GM18867 (cell line): ENCODE results near the gene PRKRIP1.
"Not testable (repeated sequence)": the region's sequence is repeated elsewhere in the genome, so short reads cannot be mapped to it uniquely, and the experiment has no call there.

ENCODE experiments used
- ATAC-seq: cut with Tn5 transposase; IDR thresholded peaks from one replicate; pipeline ENCODE4 v1.9.1; 2021; ENCODE audit warnings: mild to moderate bottlenecking, moderate library complexity; ENCODE audit not compliant: unreplicated experiment

Gene PRKRIP1

DNA sequence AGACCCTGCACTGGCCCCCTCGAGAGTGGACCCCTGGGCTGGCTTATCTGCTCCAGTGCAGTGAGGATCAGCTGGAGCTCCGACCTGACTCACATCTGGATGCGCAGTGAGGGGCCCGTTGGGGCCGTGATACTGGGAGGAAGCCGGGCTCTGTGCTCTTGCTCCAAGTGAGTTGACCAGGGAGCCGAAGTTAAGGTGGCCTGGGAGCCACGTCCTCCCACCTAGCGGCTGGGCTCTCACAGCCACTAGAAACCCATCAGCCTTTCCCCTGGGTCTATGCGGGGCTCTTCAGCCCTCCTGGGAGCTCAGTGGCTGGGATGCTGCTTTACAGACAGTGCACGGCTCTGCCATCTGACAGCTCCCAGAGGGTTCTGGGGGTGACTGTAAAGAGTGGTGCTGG is 59.4 kb downstream of the PRKRIP1 start:
- ATAC-seq: no peak

DNA sequence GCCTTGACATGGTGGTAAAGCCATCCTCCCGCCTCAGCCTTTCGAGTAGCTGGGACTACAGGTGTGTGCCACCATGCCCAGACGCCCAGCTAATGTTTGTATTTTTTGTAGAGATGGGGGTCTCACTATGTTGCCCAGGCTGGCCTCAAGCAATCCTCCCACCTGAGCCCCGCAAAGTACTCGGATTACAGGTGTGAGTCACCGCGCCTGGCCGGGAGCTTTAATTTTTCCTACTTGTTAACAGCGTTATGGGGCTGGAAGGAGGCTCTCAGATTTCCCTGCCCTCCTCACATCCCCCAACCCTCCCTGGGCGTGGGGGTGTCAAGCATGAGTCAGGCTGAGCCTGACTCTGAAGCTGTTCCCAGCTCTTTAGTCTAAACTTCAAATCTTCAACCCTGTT is 60.2 kb downstream of the PRKRIP1 start:
- ATAC-seq: no peak

DNA sequence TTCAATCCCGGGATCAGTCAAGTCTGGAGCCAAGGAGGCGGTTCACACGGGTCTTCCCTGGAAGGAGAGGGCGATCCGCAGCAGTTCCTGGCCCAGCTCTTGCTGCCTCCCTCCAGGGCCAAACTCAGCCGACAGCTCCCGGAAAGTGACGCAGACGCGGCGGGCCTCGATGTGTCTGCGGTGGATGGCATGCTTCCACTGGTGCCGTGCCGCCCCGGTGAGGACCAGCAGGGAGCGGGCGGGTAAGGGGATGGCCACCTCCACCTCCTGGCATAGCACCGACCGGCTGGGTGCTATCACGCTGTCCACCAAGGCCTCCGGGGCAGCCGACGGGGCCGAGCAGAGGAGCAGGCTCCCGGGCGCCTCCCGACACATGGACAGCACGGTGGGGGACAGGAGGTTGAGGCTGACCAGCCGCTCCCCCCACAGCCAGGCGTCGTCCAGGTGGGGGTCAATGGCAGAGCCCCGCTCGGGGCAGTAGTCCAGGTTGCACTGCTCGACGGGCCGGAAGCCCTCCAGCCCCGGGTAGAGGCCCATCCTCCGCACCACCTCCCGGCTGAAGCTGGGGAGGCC is 61.3 kb downstream of the PRKRIP1 start:
- ATAC-seq: no peak

DNA sequence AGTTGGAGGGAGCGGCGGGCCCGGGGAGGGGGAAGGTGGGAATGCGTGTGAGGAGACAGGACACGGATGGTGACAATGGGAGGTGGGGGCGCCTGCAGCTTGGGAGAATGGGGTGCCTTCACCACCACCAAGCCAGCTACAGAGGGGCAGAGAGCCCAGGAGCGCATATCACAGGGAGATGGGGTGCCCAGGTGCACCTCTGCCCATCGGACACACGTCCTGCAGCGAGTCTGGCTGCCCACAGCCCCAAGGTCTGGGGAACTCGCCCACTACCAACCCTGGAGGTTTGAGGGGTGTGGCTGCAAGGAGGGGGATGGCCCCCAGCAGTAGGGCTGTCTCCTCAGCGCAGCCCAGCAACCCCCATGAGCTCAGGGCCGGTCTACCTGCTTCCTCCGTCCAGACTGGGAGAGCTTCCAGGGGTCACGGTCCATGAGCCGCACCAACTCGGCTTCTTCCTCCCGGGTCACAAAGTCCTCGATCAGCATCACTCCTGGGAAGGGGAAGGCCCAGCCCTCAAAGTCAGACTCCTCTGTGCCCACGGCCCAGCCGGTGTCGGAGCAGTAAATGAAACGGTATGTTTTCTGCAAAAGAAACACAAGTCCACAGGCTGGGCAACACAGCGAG is 63.2 kb downstream of the PRKRIP1 start:
- no peak for ATAC-seq

- no peak for ATAC-seq
Measured at GRCh38 chr7:102460467-102460866, 64.3 kb downstream of the PRKRIP1 start.

- ATAC-seq: no peak
Measured at GRCh38 chr7:102463841-102464576, 67.8 kb downstream of the PRKRIP1 start.

DNA sequence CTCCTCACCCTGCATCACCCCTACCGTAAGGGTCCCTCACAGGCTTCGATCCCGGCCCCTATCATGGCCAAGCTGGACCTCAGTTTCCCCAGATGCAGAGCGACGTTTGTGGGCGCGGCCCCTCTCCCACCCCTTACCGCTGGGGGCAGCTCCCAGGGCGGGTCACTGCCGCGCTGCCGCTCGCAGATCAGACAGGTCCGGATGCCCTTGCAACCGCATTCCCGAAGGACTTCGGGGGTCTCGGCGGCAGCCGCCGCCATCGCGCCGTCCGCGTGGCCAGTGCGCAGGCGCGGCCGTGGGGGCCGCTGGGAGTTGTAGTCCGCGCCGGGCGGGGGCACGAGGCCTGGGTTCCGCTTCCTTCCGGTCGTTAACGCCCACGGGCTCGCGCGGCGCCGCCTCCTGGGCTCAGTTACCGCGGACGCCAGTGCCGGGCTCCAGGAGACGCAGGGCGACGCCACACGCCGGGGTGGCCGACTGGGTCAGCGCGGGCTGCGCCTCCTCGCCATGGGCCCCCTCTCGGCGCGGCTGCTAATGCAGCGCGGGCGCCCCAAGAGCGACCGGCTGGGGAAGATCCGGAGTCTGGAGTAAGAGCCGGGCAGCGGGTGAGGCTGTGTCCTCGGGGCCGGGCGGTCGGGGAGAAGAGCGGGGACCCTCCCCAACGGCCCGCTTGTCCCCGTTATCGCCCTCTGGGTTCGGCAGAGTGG is 68.6 kb downstream of the PRKRIP1 start, which contains the start of the genes ALKBH4 and LRWD1:
ALKBH4 (minus strand) TSS at position 287 of the 704 bp plus-strand sequence; CDS start at position 260, 27 bp downstream.
LRWD1 (plus strand) TSS at position 408 of the 704 bp plus-strand sequence; CDS start at position 505, 97 bp downstream.
- ATAC-seq: peak; percentile 83

- no peak for ATAC-seq
Measured at GRCh38 chr7:102466097-102466496, 69.9 kb downstream of the PRKRIP1 start.

- ATAC-seq: no peak
Measured at GRCh38 chr7:102467581-102468477, 71.7 kb downstream of the PRKRIP1 start.

GRCh38 chr7:102468478-102469350 is 72.6 kb downstream of the PRKRIP1 start:
- no peak for ATAC-seq

DNA sequence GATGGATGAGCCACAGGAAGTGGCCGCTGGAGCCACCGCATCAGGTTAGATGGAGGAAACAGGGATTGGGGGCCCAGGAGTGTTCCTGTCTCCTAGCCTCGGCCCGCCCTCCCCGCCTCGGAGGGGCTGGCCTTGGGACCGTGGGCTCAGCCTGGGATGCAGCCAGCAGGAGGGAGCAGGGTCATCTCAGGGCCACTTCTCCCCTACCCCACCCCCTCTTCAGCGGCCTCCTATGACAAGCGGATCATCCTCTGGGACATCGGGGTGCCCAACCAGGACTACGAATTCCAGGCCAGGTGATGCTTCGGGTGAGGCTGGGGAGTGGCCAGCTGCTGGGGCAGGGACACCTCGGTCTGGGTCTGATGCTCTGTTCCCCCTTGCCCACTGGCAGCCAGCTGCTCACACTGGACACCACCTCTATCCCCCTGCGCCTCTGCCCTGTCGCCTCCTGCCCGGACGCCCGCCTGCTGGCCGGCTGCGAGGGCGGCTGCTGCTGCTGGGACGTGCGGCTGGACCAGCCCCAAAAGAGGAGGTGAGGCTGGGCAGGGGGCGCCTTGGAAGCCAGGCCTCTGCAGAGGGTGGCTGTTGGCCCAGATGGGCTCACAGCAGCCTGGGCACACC is 73.3 kb downstream of the PRKRIP1 start:
- ATAC-seq: no peak

DNA sequence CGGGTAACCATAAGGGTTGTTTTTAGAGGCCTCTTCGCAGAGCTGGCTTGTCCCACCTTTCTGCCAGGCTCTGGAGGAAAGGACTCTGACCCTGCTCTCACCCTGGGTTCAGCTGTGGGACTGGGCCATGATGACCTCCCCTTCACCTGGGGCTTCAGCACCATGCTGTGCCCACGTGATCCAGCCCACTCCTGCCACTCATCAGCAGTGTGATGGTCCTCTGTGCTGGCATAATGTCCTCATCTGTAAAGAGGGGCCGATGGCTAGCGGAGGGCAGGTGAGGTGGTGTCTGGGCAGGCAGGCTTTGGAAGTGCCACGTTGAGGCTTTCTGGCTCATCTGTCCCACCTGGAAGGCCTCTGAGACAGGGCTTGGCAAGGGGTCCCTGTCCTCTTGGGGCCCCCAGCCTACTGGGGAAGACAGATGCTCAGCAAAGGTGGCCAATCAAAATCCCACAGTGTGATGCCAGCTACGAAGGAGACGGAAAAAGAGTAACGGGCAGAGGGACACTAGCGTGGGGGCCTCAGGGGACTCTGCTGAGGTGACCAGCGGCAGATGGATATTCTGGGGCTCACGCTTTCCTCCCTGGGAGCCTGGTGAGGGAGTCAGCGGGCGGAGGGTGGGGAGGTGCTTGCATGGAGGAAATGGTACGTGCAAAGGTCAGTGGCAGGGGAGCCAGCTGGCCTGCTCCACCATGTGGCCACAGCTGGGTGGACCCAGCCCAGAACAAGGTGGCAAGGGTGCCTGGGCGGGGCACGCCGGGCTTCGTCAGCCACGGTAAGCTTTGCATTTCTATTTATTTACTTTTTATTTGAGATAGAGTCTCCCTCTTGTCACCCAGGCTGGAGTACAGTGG is 74.0 kb downstream of the PRKRIP1 start:
- no peak for ATAC-seq

- no peak for ATAC-seq
Measured at GRCh38 chr7:102471791-102472125, 75.6 kb downstream of the PRKRIP1 start.

DNA sequence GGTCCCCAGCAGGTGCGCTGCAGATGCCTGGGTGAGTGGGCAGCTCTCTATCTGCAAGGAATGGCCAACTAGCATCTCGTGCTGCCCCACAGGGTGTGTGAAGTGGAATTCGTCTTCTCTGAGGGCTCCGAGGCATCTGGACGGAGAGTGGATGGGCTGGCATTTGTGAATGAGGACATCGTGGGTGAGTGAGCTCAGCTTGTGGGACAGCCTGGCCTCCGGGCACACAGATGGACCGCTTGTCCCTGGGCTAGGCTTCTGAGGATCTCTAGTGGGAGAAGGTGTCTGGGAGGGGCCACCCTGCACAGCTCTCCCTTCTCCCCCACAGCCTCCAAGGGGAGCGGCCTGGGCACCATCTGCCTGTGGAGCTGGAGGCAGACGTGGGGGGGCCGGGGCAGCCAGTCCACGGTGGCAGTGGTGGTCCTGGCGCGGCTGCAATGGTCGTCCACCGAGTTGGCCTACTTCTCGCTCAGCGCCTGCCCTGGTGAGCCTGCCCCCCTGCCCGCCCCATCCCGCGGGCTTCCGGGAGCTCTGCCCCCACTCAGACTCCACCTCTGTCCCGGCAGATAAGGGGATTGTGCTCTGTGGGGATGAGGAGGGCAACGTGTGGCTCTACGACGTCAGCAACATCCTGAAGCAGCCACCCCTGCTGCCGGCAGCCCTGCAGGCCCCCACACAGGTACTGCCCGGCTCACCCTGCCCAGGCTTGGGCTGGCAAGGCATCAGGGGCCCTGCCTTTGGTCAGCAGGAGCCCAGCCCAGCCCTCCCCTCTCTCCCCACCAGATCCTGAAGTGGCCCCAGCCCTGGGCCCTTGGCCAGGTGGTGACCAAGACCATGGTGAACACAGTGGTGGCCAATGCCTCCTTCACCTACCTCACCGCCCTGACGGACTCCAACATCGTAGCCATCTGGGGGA is 76.2 kb downstream of the PRKRIP1 start:
- no peak for ATAC-seq

GRCh38 chr7:102473271-102473991 is 77.3 kb downstream of the PRKRIP1 start:
- ATAC-seq: no peak

GRCh38 chr7:102474116-102474515 is 78.0 kb downstream of the PRKRIP1 start:
- not testable (repeated sequence) for ATAC-seq
